Liver (tissue), 9 donors: Measurements from ENCODE around the gene OLFM4. TPM values are rescaled to one million over a fixed set of nuclear protein-coding genes. Genes with fewer than 3 reads are reported as not detected.

Experiments
- DNase-seq: peaks from one replicate; pipeline ENCODE4 v3.0.0-alpha.2; 2017; ENCODE audit warnings: low spot score
- H3K27ac ChIP-seq, 2 donors: one replicate each; pipeline ENCODE4 v1.7.0; 2013; ENCODE audit warnings: inconsistent platforms in 2 of 2, low read length in 2 of 2, control low read depth in 1 of 2, low read depth in 1 of 2, mild to moderate bottlenecking in 1 of 2
- H3K27me3 ChIP-seq, 4 donors: one replicate each; pipeline versions ENCODE4 v1.6.1 to v1.7.0; 2013; ENCODE audit warnings: low read length in 3 of 4, inconsistent platforms in 1 of 4, mild to moderate bottlenecking in 1 of 4, moderate library complexity in 1 of 4; ENCODE audit not compliant: control insufficient read depth in 4 of 4, insufficient read depth in 4 of 4
- H3K36me3 ChIP-seq, 4 donors: one replicate each; pipeline versions ENCODE4 v1.6.1 to v1.7.0; 2013; ENCODE audit warnings: low read length in 3 of 4, mild to moderate bottlenecking in 3 of 4, low read depth in 1 of 4, moderate library complexity in 1 of 4; ENCODE audit not compliant: control insufficient read depth in 4 of 4, insufficient read depth in 3 of 4
- H3K4me1 ChIP-seq, 4 donors: one replicate each; pipeline versions ENCODE4 v1.6.1 to v1.7.0; 2013; ENCODE audit warnings: low read length in 3 of 4, mild to moderate bottlenecking in 3 of 4, moderate library complexity in 1 of 4; ENCODE audit not compliant: control insufficient read depth in 4 of 4, insufficient read depth in 4 of 4
- H3K4me3 ChIP-seq, 3 donors: one replicate each; pipeline versions ENCODE4 v1.6.1 to v1.7.0; 2013; ENCODE audit warnings: low read length in 3 of 3, control low read depth in 1 of 3, low read depth in 1 of 3, mild to moderate bottlenecking in 1 of 3
- H3K9ac ChIP-seq, 2 donors: one replicate each; pipeline ENCODE4 v1.7.0; 2013; ENCODE audit warnings: low read length in 2 of 2, mild to moderate bottlenecking in 2 of 2, moderate library complexity in 2 of 2, control low read depth in 1 of 2, low read depth in 1 of 2
- H3K9me3 ChIP-seq, 4 donors: one replicate each; pipeline versions ENCODE4 v1.6.1 to v1.7.0; 2013; ENCODE audit warnings: low read length in 3 of 4; ENCODE audit not compliant: control insufficient read depth in 4 of 4
- CTCF ChIP-seq: fragments of 150-350 bp; IDR thresholded peaks from 2 replicates; pipeline ENCODE4 v1.5.1; 2017; ENCODE audit warnings: improper control_type of control experiment, low read depth, low read length; ENCODE audit not compliant: missing input control
- EGR1 ChIP-seq, 2 donors: IDR thresholded peaks; 2 replicates each; pipeline ENCODE4 v1.6.1; 2016 to 2018; ENCODE audit warnings: antibody characterized with exemption in 2 of 2, low read depth in 2 of 2
- FOXA1 ChIP-seq: IDR thresholded peaks from 2 replicates; pipeline ENCODE4 v1.6.1; 2016; ENCODE audit warnings: antibody characterized with exemption
- FOXA2 ChIP-seq: IDR thresholded peaks from 2 replicates; pipeline ENCODE4 v1.6.1; 2016; ENCODE audit warnings: antibody characterized with exemption
- GABPA ChIP-seq, 2 donors: IDR thresholded peaks in 1 of 2; conservative IDR thresholded peaks in 1 of 2; 2 replicates each; pipeline ENCODE4 v1.6.1; 2016; ENCODE audit warnings: antibody characterized with exemption in 2 of 2, mild to moderate bottlenecking in 1 of 2, moderate library complexity in 1 of 2
- HNF4A ChIP-seq, 2 donors: conservative IDR thresholded peaks; 2 replicates each; pipeline ENCODE4 v1.6.1; 2016; ENCODE audit warnings: antibody characterized with exemption in 2 of 2, mild to moderate bottlenecking in 2 of 2
- HNF4G ChIP-seq: IDR thresholded peaks from 2 replicates; pipeline ENCODE4 v1.6.1; 2016; ENCODE audit warnings: antibody characterized with exemption
- JUND ChIP-seq, 2 donors: IDR thresholded peaks; 2 replicates each; pipeline ENCODE4 v1.6.1; 2016; ENCODE audit warnings: antibody characterized with exemption in 2 of 2
- MAX ChIP-seq: IDR thresholded peaks from 2 replicates; pipeline ENCODE4 v1.6.1; 2016; ENCODE audit warnings: antibody characterized with exemption
- NR2F2 ChIP-seq: IDR thresholded peaks from 2 replicates; pipeline ENCODE4 v1.6.1; 2016; ENCODE audit warnings: antibody characterized with exemption
- RAD21 ChIP-seq, 2 donors: IDR thresholded peaks; 2 replicates each; pipeline ENCODE4 v1.6.1; 2016; ENCODE audit warnings: antibody characterized with exemption in 2 of 2, mild to moderate bottlenecking in 2 of 2
- REST ChIP-seq: IDR thresholded peaks from 2 replicates; pipeline ENCODE4 v1.6.1; 2016; ENCODE audit warnings: antibody characterized with exemption, mild to moderate bottlenecking
- SP1 ChIP-seq: IDR thresholded peaks from 2 replicates; pipeline ENCODE4 v1.6.1; 2018; ENCODE audit warnings: antibody characterized with exemption, mild to moderate bottlenecking
- TAF1 ChIP-seq: conservative IDR thresholded peaks from 2 replicates; pipeline ENCODE4 v1.6.1; 2016; ENCODE audit warnings: antibody characterized with exemption, mild to moderate bottlenecking
- YY1 ChIP-seq: IDR thresholded peaks from 2 replicates; pipeline ENCODE4 v1.6.1; 2016; ENCODE audit warnings: antibody characterized with exemption, mild to moderate bottlenecking
- WGBS: extraction: QIAGEN DNeasy Blood & Tissue Kit; methylation state at CpG from one replicate; pipeline ENCODE4 v1.1.7; 2013; 5-methylcytosine and 5-hydroxymethylcytosine counted together
- polyA plus RNA-seq, 2 donors: library from polyadenylated mRNA; stranded (reverse) in 1 of 2; unstranded in 1 of 2; fragments of 200-250 nt in 1 of 2; fragments of >200 nt in 1 of 2; fragmentation: Nextera tagmentation in 1 of 2; extraction: Ambion mirVana in 1 of 2; gene quantifications; one replicate each; pipeline versions ENCODE4 v1.2.1 to v1.2.3, GENCODE V29; 2013 to 2015
- total RNA-seq, 2 donors: library from RNA; depleted of rRNA; stranded (reverse); fragments of >200 nt; gene quantifications; one replicate each; pipeline ENCODE4 v1.2.3, GENCODE V29; 2014
- TF ChIP-seq, protein P1 (sequence below): IDR thresholded peaks from 2 replicates; pipeline ENCODE4 v1.6.1; 2016; ENCODE audit warnings: antibody characterized with exemption
- donor health status: healthy.
- donor health status: healthy.
- donor health status: healthy.
- donor health status: healthy.
- donor health status: healthy.

Gene OLFM4
- total and polyA plus RNA-seq, 4 donors: under 0.01 to 8.0 (median 0.66) TPM; not detected in 1

- TF ChIP-seq MAX: no peak
- TF ChIP-seq NR2F2: no peak
- TF ChIP-seq REST: no peak
Observed at GRCh38 chr13:53098455-53098854, 69.8 kb downstream of the OLFM4 start (continued).

DNA sequence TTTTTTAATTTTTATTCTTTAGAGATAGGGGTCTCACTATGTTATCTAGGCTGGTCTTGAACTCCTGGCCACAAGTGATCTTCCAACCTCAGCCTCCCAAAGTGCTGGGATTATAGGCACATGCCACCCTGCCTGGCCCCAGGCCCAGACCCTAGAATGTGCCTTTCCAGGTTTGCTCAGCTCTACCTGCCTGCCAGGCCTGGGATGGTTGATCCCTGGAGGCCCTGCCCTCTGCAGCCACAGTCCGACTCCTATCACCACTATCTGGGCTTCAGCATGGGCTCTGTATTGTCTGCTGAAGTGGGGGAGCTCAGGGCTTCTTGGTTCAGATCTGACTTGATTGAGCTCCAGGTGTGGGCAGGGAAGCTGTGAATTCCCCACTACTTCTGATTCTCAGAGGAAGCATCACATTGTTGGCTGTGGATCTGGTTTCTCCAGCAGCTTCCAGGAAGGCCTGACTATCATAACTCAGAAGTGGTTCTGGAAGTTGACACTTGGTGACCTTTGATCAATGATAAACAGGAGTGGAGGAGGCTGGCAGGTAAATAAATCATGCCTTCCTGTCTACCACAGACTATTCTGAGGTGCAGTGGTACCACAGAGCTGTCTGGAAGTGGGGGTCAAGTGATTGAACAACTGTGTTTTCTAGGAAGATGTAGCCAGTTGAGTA is 71.9 kb downstream of the OLFM4 start:
- Histone ChIP-seq H3K9me3 (no peaks in the 10 kb centered on the region), H3K27me3 (no peaks in the 10 kb centered on the region), H3K27ac (no peak overlapping the region), H3K4me1 (no peaks in the 10 kb centered on the region), H3K9ac (no peak overlapping the region), H3K4me3 (no peak overlapping the region), H3K36me3 (no peaks in the 10 kb centered on the region)
- TF ChIP-seq HNF4G (no peak), GABPA (IDR thresholded peaks at IDR 0.05 in 1 of 2, conservative IDR thresholded peaks at IDR 0.05 in 1 of 2) (no peak), HNF4A (conservative IDR thresholded peaks at IDR 0.05) (no peak), SP1 (no peak), YY1 (no peak), MAX (no peak), EGR1 (IDR thresholded peaks at IDR 0.05; ENCODE audit: low read depth in 2 of 2) (no peak), RAD21 (IDR thresholded peaks at IDR 0.05) (no peak), FOXA1 (no peak), NR2F2 (no peak), FOXA2 (no peak), JUND (IDR thresholded peaks at IDR 0.05) (no peak), TAF1 (no peak), CTCF (no peak)
- TF ChIP-seq, protein P1, sequence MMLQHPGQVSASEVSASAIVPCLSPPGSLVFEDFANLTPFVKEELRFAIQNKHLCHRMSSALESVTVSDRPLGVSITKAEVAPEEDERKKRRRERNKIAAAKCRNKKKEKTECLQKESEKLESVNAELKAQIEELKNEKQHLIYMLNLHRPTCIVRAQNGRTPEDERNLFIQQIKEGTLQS: no peak
- DNase-seq: no peak
- WGBS: 63% methylated on average over 1 of the region's 1 CpG

Other genes with a start within 250 kb of the OLFM4 start
- not detected for gene PCDH8, start 180.2 kb upstream of the OLFM4 start, total RNA-seq
- not detected for gene PCDH8, start 180.2 kb upstream of the OLFM4 start, polyA plus RNA-seq